ENCODE data around the gene MED31.

DNA sequence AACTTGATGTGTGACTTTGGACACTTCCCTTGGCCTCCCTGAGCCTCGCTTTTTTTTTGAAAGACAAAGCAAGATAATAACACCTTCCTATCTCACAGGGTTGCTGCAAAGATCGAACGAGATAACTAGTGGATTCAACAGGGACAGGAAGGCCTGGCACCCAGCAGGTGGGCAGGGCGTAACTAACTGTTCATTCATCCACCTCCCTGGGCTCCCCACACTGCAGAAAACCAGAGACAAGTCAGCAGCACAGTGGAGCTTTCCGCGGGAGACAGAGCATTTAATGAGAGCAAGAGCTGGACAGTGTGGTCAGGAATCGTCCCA is 33.0 kb upstream of the MED31 start:
- TF ChIP-seq, protein P1, sequence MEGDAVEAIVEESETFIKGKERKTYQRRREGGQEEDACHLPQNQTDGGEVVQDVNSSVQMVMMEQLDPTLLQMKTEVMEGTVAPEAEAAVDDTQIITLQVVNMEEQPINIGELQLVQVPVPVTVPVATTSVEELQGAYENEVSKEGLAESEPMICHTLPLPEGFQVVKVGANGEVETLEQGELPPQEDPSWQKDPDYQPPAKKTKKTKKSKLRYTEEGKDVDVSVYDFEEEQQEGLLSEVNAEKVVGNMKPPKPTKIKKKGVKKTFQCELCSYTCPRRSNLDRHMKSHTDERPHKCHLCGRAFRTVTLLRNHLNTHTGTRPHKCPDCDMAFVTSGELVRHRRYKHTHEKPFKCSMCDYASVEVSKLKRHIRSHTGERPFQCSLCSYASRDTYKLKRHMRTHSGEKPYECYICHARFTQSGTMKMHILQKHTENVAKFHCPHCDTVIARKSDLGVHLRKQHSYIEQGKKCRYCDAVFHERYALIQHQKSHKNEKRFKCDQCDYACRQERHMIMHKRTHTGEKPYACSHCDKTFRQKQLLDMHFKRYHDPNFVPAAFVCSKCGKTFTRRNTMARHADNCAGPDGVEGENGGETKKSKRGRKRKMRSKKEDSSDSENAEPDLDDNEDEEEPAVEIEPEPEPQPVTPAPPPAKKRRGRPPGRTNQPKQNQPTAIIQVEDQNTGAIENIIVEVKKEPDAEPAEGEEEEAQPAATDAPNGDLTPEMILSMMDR (IDR thresholded peaks at IDR 0.05; ENCODE audit: low read depth, low read length), result no peak
- TF ChIP-seq MYC (IDR thresholded peaks at IDR 0.05; ENCODE audit: low read depth, low read length) (no peak), POLR2A (IDR thresholded peaks at IDR 0.05; ENCODE audit: extremely low read depth, insufficient read length) (no peak)
